HG03064 (cell line): ENCODE data around the gene MAPK8IP3.

ENCODE experiments used
- ATAC-seq: cut with Tn5 transposase; IDR thresholded peaks from one replicate; pipeline ENCODE4 v1.9.1; 2021; ENCODE audit warnings: low read depth; ENCODE audit not compliant: unreplicated experiment

MAPK8IP3 gene

DNA sequence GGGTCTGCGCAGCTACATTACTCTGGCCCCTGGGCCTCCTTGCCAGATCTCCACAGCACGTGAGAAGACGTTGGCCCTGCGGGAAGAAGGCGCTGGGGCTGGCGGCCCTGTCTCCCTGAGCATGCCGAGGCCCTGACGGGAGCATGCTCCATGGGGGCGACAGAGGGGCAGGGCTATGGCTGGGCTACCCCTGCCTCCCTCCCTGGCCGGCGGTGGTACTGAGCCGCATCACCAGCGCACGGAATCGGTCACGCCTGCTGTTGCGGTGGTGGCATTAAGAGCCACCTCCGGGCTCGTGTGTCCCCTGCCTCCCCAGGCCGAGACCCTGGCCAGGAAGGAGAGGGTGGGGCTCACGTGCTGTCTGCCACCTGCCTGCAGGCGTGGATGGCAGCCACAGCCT, 28.1 kb downstream of the MAPK8IP3 start:
- ATAC-seq = no peak

DNA sequence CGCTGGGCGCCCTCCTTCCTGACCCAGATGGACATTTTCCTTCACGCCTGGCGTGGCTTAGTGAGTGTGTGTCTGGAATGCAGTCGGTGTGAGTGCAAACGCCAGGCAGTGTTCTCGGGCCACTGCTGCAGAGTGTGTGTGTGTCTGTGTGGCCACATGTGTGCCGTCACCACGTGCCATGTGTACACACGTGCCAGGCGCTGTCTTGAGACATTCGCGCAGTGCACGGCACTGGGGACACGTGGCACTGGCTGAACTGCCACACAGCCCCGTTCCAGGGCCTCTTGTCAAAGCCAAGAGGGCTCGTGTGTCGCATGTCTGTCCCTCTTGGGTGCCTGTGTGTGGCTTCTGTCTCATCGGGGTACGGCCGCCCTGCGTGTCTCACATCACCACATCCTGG, 28.8 kb downstream of the MAPK8IP3 start:
- ATAC-seq = no peak

DNA sequence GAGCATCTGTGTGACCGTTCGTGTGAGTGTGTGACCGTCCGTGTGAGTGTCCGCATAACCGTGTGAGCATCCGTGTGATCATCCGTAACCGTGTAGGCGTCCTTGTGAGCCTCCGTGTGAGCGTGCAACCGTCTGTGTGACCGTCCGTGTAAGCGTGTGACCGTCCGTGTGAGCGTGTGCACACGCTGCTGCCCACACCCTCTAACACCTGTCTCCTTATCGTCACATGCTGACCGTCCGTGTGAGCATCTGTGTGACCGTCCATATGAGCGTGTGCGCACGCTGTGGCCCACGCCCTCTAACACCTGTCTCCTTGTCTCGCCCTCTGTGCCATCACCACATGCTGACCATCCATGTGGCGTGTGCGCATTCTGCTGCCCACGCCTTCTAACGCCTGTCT, 34.2 kb downstream of the MAPK8IP3 start:
- no peak for ATAC-seq

GRCh38 chr16:1740781-1741490, 34.9 kb downstream of the MAPK8IP3 start:
- no peak for ATAC-seq

GRCh38 chr16:1741553-1742165, 35.7 kb downstream of the MAPK8IP3 start:
- no peak for ATAC-seq

DNA sequence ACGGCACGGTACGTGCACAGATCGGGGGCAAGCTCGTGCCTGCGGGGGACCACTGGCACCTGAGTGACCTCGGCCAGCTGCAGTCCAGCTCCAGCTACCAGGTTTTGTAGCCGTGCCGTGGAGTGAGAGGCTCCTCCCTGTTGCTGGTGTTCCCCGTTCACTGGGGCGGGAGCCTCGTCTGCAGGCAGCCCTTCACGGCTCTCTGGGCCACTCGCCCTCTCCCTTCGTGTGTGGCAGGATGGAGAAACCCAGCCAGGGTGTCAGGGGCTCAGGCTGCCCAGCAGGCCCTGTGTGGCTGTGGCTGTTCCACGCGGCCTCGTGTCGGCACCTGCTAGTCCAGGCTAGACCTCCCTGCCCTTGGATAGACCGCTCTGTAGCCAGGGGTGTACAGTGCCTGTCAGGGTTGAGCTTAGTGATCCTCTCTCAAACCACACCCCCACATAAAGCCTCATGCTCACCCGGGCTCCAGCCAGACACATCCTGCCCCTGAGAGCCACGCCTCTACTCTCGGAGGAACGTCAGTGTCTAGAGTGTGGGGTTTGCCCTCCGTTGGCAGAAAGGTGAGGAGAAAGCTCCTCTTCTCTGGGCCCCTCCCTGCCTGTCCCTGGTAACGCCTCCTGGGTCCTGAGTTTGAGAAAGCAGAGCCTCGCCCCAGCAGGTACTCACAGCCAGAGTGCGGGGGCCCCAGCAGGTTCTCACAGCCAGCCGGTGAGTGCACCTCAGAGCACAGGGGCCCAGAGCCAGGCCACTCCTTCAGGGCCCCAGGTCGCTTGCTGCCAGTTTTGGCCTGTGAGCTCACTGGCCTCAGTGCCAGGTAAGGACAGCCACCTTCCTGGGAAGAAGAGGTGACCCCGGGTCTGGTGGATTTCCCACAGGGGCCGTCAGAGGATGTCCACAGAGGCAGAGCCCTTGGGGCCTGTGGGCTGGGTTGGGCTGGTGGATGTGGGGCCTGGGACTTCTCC, 37.7 kb downstream of the MAPK8IP3 start:
- ATAC-seq = no peak

GRCh38 chr16:1744338-1744840, 38.4 kb downstream of the MAPK8IP3 start:
- ATAC-seq = no peak

- ATAC-seq = no peak
Observed at GRCh38 chr16:1745181-1745899, 39.3 kb downstream of the MAPK8IP3 start.

DNA sequence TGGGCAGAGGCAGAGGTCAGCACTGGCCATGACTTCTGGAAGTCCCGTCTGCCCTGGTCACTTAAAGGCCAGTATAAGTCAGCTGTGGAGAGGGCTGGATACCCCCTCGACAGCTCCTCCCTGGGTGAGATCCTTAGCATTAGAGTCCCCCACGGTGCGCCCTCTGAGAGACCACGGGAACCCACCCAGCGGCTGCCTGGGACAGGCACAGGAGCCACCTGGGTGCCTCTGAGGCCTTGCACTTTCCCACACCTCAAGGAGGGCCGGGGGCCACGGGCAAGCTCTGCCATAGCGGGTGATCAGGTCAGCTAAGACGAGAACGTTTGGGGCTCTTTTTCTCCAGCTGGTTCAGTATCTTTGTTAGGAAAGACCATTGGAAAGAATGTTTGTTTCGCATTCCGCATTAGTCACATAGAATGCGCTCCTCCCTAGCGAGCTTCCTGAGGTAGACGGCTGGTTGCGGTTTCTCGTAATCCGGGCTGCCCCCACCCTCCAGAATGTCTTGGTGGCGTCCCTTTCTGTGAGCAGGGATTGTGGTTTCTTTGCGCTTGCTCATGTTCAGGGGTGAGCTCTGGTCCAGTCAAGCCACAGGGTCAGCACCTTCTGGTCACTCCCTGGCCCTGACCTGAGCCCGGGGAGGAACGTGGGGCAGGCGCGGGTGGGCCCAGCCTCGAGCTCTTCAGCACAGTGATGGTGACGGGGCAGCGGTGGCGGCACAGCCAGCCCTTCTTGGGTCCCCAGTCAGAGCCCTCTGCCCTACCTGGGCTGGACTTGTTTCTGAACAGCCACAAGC, 40.1 kb downstream of the MAPK8IP3 start:
- ATAC-seq = no peak

- no peak for ATAC-seq
Observed at GRCh38 chr16:1746693-1747195, 40.7 kb downstream of the MAPK8IP3 start.

DNA sequence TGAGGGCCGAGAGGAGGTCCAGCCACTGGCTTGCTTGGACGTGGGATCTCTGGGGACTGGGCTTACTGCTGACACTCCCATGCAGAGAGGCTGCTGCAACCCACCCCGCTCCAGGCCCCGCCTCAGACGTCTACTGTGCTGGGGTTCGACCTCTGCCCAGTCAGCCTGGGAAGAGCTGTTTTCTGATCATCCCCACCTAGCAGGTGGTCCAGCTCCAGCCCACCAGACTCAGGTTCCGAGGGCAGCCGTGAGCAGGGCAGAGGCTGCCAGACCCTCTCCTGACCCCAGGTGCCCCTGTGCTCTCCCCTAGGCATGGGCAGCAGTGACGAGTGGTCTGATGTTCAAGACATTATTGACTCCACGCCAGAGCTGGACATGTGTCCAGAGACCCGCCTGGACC, 41.9 kb downstream of the MAPK8IP3 start:
- ATAC-seq = no peak

DNA sequence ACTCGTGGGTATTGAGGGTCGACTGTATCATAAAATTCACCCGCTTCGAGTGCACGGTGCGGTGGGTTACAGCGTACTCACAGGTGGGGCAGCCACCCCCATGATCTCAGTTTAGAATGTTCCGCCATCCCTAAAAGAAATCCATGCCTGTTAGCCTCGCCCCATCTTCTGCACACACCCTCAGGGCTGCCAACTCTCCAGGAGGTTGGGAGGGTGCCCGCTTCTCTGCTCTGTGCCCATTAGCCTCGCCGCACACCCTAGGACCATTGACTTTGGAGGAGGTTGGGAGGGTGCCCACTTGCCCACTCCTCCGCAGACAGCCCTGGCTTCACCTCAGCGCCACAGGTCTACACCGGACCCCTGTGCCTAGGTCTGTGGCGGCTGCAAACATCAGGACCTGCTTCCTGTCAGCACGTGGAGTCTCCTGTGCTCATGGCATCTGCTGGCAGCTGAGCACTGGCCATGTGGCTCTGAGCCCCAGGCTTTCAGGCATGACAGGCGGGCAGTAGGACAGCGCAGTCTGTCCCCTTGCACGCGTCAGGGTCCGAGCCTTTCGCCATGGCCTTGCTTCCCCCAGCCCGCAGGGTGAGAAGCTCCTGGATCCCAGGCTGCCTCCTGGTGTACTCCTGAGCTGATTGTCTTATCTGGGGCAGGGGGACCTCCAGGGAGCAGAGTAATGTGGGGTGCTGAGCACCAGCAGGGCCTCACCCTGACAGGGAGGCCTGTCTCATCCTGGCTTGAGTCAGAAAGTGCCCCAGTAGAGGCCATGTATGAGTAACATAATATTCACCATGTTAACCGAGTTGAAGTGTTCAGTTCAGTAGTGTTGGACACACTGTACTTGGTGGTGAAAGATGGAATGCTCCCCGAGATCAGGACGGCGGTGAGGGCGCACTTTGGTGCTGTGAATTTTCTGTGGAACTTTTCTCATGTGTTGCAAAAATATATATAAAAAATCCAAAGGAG, 43.4 kb downstream of the MAPK8IP3 start:
- no peak for ATAC-seq

DNA sequence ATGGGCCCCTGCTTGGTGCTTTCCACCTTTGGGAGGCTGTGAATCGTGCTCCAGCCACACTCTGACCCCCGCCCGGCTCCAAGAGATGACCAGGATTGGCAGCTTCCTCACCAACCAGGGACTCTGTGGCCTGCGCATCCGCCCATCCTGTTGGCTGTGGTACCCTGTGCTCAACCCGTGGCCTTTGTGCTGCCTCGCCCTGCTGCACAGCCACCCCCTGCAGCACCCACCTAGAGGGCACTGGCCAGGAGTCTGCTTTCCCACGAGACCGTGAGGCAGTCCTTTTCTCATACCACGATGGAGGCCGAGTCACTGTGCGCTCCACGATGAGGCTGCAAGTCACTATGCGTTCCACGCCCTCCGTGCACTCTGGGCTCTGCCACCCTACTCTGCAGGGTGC, 46.0 kb downstream of the MAPK8IP3 start:
- ATAC-seq = no peak

DNA sequence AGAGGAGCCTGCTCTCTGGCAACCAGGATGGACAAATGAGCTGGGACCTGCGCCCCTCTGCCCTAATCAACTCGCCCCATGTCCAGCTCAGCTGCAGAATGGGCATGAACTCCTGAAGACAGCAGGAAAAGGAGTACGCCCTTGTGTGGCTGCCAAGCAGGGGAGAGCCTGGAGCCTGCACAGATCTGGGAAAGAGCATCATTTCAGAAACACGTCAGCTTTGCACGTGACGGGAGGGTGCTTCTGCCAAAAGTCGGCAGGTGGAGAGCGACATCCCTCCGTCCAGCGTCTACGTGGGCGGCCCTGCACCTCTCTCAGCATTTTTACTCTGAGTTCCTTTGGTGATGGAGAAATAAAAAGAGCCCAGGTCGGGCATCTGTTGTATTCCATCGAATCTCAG, 46.9 kb downstream of the MAPK8IP3 start:
- ATAC-seq = no peak

GRCh38 chr16:1754204-1754603, 48.2 kb downstream of the MAPK8IP3 start:
- ATAC-seq = no peak

DNA sequence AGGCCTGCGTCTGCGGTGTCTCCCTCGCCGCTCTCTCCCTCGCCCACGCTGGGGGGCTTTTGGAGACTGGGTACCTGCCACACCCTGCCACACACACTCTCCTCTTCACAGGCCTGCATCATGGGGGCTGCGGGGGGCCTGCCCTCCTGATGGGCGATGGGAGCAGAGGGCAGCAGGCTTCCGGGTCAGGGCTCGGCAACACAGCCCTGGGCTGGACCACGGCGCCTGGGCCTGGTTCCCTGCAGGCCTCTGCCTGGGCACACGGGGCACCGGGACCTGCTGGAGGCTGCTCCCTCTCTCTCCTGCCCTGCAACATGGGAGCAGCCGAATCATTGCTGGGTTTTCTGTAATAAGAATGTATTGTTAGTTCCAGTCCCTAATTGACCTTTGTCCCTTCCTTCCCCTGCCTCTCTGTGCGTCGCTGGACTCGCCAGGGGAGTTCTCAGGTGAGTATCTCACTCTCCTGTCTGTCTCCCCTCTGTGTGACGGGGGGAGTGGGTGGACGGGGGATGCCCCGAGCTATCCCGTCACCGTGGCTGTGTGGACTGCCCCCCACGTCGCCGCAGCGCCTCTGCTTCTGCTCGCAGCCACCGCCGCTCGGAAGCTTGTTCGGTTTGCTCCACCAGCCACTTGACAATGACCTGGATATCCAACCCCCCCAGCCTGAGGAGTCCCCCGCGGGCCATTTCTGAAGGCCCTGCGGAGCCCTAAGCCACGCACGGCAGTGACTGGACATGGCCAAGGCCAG, 51.9 kb downstream of the MAPK8IP3 start:
- no peak for ATAC-seq

DNA sequence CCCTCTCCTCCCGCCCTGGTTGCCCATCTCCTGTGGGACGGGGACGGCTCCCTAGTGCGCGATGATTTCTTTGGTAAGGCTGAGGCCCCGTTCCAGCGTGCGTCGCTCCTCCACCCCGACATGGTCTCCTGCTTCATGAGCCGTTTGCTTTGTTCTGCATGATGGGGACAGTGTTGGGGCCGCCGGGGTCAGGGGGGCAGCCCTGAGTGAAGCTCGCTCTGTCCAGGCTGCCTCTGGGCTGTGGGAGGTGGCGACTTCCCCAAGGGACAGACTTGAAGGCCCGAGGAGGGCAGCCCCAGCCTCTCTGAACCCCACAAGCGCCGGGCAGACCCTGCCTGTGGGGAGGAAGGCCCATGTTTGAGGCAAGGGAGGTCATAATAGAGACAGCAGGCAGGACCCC, 52.9 kb downstream of the MAPK8IP3 start:
- ATAC-seq = no peak

GRCh38 chr16:1759511-1759910, 53.5 kb downstream of the MAPK8IP3 start:
- ATAC-seq = no peak
